ENCODE measurements around the gene ACY1. TPM values are rescaled to one million over a fixed set of nuclear protein-coding genes. Genes with fewer than 3 reads are reported as not detected.

ACY1 gene
- total RNA-seq, 4 donors from 2014 or later: 20.2 to 42.7 (median 33.6) TPM

DNA sequence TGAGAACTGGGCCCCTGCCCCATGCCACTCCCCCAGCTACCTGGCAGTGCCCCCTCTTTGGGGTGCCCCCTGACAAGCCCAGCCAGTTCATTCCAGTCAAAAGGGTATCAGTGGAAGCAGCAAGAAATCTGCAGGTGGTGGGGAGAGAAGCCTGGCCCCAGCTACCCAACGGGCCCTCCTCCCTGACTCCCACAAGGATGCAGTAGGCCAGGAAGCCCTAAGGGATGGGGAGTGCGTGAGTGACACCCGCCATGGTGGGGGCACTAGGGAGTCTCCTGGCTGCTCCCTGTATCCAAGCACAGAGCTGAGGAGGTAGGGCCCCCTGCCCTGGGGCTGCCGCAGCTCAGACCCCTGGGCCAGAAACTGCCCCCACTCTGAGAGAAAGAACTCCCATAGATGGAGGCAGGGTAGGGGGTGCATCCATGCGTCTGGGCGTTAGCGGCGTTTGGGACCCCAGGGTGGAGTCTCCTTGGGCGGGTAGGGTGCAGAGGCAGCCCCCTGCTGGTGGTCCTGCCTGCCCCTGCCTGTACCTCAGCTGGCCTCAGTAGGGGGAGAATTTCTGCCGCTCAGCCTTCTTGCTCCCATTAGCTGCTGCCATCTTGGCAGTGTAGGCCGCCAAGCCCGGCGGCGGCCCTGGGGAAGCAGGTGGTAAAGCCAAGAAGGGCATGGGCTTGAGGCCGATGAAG is 25.7 kb upstream of the ACY1 start:
- 88 to 100% methylated on average over 1 of the region's 15 CpGs for WGBS, 2 donors
- intact Hi-C loops (cut with DNase I): no loop called here

DNA sequence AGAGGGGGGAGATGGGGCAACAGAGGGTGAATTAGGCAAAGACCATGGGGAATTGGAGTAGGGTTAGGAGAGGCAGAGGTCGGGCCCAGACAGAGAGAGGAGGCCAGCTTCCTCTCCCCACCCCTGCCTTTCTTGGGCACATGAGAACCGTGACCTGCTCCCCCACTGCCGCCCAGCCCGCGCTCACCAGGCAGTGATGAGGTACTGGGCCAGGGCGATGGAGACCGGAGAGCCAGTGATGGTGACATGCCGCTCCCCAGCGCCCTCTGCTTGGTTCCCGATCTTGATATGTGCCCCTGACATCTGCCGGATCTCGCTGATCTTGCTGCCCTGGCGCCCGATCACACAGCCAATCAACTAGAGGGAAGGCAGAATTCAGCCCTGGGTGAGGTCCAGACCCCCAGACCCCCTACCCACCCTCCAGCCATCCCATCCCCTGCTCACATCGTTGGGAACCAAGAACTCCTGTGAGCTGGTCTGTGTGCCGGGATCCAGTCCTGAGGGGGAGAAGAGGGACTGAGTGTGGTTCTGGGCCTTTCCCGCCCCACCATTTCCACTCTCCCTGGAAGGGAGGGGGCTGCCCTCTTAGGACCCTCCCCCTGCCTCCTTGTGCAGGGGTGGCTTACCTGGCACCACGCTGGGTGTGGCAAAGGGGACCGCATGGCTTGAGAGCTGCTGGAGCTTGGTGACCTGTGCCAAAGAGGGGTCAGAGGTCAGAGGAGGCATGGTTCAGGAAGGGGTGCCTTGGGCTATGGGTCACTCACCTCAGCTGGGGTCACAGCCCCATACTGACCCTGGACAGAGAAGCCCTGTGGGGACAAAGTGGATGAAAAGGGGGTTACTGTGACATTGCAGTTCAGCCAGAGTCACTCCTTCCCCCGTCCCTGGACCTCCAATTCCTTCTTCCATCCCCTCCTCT is 24.5 kb upstream of the ACY1 start:
- TF ChIP-seq, protein P1, sequence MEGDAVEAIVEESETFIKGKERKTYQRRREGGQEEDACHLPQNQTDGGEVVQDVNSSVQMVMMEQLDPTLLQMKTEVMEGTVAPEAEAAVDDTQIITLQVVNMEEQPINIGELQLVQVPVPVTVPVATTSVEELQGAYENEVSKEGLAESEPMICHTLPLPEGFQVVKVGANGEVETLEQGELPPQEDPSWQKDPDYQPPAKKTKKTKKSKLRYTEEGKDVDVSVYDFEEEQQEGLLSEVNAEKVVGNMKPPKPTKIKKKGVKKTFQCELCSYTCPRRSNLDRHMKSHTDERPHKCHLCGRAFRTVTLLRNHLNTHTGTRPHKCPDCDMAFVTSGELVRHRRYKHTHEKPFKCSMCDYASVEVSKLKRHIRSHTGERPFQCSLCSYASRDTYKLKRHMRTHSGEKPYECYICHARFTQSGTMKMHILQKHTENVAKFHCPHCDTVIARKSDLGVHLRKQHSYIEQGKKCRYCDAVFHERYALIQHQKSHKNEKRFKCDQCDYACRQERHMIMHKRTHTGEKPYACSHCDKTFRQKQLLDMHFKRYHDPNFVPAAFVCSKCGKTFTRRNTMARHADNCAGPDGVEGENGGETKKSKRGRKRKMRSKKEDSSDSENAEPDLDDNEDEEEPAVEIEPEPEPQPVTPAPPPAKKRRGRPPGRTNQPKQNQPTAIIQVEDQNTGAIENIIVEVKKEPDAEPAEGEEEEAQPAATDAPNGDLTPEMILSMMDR (IDR thresholded peaks at IDR 0.05): no peak
- TF ChIP-seq POLR2A (IDR thresholded peaks at IDR 0.05): no peak
- Histone ChIP-seq H3K9me3 (no peaks in the 10 kb centered on the region), H3K4me3 (no peak overlapping the region), H3K4me1 (peaks cover 14 to 44% (median 16%) of the 10 kb centered on the region in 3 donors), H3K27ac (no peak overlapping the region), H3K36me3 (peaks cover 0 to 37% (median 0%) of the 10 kb centered on the region in 3 donors), H3K27me3 (peaks cover 0 to 18% (median 0%) of the 10 kb centered on the region in 4 donors)
- 94 to 97% methylated on average over 7 to 9 of the region's 20 CpGs for WGBS, 2 donors
- intact Hi-C loops (cut with DNase I): no loop called here
- no peak for DNase-seq

More for the DNA sequence above, 25.7 kb upstream of the ACY1 start:
- no peak for TF ChIP-seq POLR2A (IDR thresholded peaks at IDR 0.05)
- TF ChIP-seq, protein P1 (IDR thresholded peaks at IDR 0.05): no peak
- DNase-seq: no peak
- Histone ChIP-seq H3K4me1 (peaks cover 14 to 37% (median 14%) of the 10 kb centered on the region in 3 donors), H3K9me3 (no peaks in the 10 kb centered on the region), H3K27ac (no peak overlapping the region), H3K36me3 (peaks cover 0 to 37% (median 0%) of the 10 kb centered on the region in 3 donors), H3K27me3 (peaks cover 0 to 18% (median 0%) of the 10 kb centered on the region in 4 donors), H3K4me3 (no peak overlapping the region)

DNA sequence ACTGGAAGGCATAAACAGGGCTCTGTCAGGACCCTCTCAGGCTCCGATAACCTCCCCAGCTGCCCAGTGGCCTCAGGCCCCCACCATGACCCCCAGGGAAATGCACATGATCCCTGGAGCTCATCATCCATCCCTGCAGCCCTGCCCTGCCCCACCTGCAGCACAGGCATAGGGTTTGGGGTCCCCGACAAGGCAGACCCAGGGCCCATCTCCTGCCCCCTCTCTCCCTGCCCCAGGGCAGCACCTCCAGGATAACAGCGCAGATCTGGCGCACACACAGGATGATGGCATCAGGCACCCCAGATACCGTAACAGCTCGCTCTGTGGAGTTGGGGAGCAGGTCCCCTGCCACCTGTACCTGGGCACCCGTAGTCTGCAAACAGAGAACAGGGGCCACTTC is 23.7 kb upstream of the ACY1 start:
- H3K4me1 ChIP-seq: peaks cover 14 to 52% (median 16%) of the 10 kb centered on the region in 3 donors
- intact Hi-C loops (cut with DNase I): no loop called here

DNA sequence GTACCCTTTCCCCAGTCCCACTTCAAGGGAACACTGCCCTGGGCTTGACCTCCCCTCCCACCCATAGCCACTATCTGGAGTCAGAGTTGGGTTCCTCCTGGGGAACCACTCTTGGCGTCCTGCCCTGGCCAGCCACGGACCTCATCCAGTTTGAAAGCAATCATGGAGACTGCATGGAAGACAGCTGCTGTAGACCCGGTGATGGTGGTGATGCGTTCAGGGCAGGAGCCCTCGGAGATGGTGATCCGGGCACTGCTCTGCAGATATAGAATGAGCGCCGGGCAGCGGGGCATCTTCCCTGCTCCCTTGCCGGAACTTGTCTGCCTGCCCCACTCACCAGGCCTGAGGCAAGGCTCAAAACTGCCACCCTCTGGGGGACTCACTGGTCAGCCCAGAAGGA is 22.9 kb upstream of the ACY1 start:
- peaks cover 0 to 37% (median 0%) of the 10 kb centered on the region in 3 donors for H3K36me3 ChIP-seq
- H3K4me1 ChIP-seq: peaks cover 13 to 53% (median 13%) of the 10 kb centered on the region in 3 donors
- H3K27me3 ChIP-seq: peaks cover 0 to 7% (median 0%) of the 10 kb centered on the region in 4 donors
- TF ChIP-seq, protein P1 (IDR thresholded peaks at IDR 0.05): no peak
- TF ChIP-seq POLR2A (IDR thresholded peaks at IDR 0.05): no peak
- intact Hi-C loops (cut with DNase I): no loop called here
- H3K27ac ChIP-seq: no peak overlapping the region
- no peak for DNase-seq
- WGBS, 2 donors: 66 to 100% methylated on average over 1 to 3 of the region's 10 CpGs
- no peaks in the 10 kb centered on the region for H3K9me3 ChIP-seq
- no peak overlapping the region for H3K4me3 ChIP-seq

More for the DNA sequence above, 23.7 kb upstream of the ACY1 start:
- 93% methylated on average over 3 of the region's 7 CpGs; no CpG with 5 or more reads in 1 of the 2 donors for WGBS, 2 donors
- H3K4me3 ChIP-seq: no peak overlapping the region
- peaks cover 0 to 14% (median 0%) of the 10 kb centered on the region in 4 donors for H3K27me3 ChIP-seq
- no peaks in the 10 kb centered on the region for H3K9me3 ChIP-seq
- no peak for DNase-seq
- TF ChIP-seq POLR2A (IDR thresholded peaks at IDR 0.05): no peak
- TF ChIP-seq, protein P1 (IDR thresholded peaks at IDR 0.05): no peak
- no peak overlapping the region for H3K27ac ChIP-seq
- H3K36me3 ChIP-seq: peaks cover 0 to 37% (median 0%) of the 10 kb centered on the region in 3 donors

Measured in esophagus squamous epithelium (tissue), 5 donors.